ENCODE measurements around the gene CYP4F2. TPM values are rescaled to one million over a fixed set of nuclear protein-coding genes. Genes with fewer than 3 reads are reported as not detected.

Gene CYP4F2
- total and polyA plus RNA-seq, 10 of the 15 experiments (the other 5 are each of a cell fraction or from before 2014, with no cell fraction given): 0.08 to 3.5 (median 0.63) TPM

- no peak for TF ChIP-seq NFXL1 (IDR thresholded peaks at IDR 0.05; ENCODE audit: borderline replicate concordance)
- no peak for TF ChIP-seq YY1 (IDR thresholded peaks at IDR 0.05; ENCODE audit: low read depth, low read length)
- no peak for TF ChIP-seq POLR2AphosphoS2 (IDR thresholded peaks at IDR 0.05; ENCODE audit: low read depth, low read length)
- TF ChIP-seq, protein P1, sequence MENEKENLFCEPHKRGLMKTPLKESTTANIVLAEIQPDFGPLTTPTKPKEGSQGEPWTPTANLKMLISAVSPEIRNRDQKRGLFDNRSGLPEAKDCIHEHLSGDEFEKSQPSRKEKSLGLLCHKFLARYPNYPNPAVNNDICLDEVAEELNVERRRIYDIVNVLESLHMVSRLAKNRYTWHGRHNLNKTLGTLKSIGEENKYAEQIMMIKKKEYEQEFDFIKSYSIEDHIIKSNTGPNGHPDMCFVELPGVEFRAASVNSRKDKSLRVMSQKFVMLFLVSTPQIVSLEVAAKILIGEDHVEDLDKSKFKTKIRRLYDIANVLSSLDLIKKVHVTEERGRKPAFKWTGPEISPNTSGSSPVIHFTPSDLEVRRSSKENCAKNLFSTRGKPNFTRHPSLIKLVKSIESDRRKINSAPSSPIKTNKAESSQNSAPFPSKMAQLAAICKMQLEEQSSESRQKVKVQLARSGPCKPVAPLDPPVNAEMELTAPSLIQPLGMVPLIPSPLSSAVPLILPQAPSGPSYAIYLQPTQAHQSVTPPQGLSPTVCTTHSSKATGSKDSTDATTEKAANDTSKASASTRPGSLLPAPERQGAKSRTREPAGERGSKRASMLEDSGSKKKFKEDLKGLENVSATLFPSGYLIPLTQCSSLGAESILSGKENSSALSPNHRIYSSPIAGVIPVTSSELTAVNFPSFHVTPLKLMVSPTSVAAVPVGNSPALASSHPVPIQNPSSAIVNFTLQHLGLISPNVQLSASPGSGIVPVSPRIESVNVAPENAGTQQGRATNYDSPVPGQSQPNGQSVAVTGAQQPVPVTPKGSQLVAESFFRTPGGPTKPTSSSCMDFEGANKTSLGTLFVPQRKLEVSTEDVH (IDR thresholded peaks at IDR 0.05; ENCODE audit: low read depth, partially characterized antibody): no peak
- TF ChIP-seq PKNOX1 (IDR thresholded peaks at IDR 0.05): no peak
- no peak for TF ChIP-seq PAX5 (IDR thresholded peaks at IDR 0.05; ENCODE audit: borderline replicate concordance, low read depth, low read length)
- no peak for TF ChIP-seq FOS (IDR thresholded peaks at IDR 0.05; ENCODE audit: borderline replicate concordance, extremely low read depth, insufficient read length)
Observed at GRCh38 chr19:15928321-15928720, 30.4 kb upstream of the CYP4F2 start (continued).

DNA sequence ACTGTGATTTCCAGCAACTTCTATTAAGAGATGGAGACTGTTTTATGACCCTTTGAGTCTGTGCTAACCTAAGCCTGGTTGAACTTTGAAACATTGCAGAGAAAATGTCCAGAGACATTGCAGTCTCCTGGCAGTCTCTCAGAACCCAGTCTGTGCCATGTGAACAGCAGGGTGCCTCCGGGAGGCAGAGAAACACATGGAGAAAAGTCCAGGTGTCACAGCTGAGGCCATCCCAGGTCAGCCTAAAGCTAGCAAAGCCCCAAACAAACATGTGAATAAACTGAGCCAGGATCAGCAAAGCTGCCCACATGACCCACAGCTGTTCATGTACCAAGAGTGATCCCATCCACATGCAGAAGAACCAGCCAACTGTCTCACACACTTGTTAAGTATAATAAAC, 28.6 kb upstream of the CYP4F2 start:
- H4K20me1 ChIP-seq (ENCODE audit: control insufficient read depth, insufficient read depth): no peaks in the 10 kb centered on the region
- ATAC-seq: no peak
- FAIRE-seq: no peak
- CTCF ChIA-PET: no interaction called here
- H2AFZ ChIP-seq (ENCODE audit: control insufficient read depth, low read depth, low read length): no peak overlapping the region
- H3K4me3 ChIP-seq: no peak overlapping the region
- SMC1A ChIA-PET (ENCODE audit: uncharacterized antibody, unreplicated experiment): no interaction called here
- H3K27ac ChIP-seq (ENCODE audit: control insufficient read depth, insufficient read depth): no peak overlapping the region
- no peak overlapping the region for H3K4me2 ChIP-seq (ENCODE audit: control insufficient read depth, insufficient read depth)
- no peaks in the 10 kb centered on the region for H3K36me3 ChIP-seq (ENCODE audit: control insufficient read depth in 2 of 2, insufficient read depth in 2 of 2, low read length in 1 of 2)
- no peaks in the 10 kb centered on the region; a peak in 1 of 4 replicates for H3K27me3 ChIP-seq (replicated peaks in 1 of 2; ENCODE audit: control insufficient read depth in 2 of 2, insufficient read depth in 2 of 2, low read length in 1 of 2)
- DNase-seq (ENCODE audit: low read depth, low spot score): no peak
- POLR2A ChIA-PET: no interaction called here
- no peaks in the 10 kb centered on the region for H3K9me3 ChIP-seq (replicated peaks; ENCODE audit: control insufficient read depth, insufficient read depth, low read length)
- no peaks in the 10 kb centered on the region for H3K79me2 ChIP-seq (ENCODE audit: control insufficient read depth, insufficient read depth, low read length)
- RAD21 ChIA-PET (ENCODE audit: unreplicated experiment): no interaction called here
- intact Hi-C loops (cut with micrococcal nuclease; ENCODE audit: unreplicated experiment) (no loop called here), in situ Hi-C loops (cut with MboI) (no loop called here)
- H3K9ac ChIP-seq (ENCODE audit: control insufficient read depth, insufficient read depth, low read length): no peak overlapping the region
- H3K4me1 ChIP-seq (ENCODE audit: control insufficient read depth, insufficient read depth, low read length): no peaks in the 10 kb centered on the region
- BruUV-seq (replicated peaks): no TSS peak
- WGBS (ENCODE audit: insufficient coverage, insufficient replicate concordance, low lambda C conversion rate, missing lambda C conversion rate): 0% methylated on average over 1 of the region's 1 CpG
- TF ChIP-seq, protein P1 (IDR thresholded peaks at IDR 0.05; ENCODE audit: low read depth, partially characterized antibody): no peak
- TF ChIP-seq BCL11A (IDR thresholded peaks at IDR 0.05; ENCODE audit: low read depth, low read length): no peak
- TF ChIP-seq ZBTB11 (CRISPR knock-in tag; IDR thresholded peaks at IDR 0.05): no peak
- no peak for TF ChIP-seq POLR2A (IDR thresholded peaks at IDR 0.05; ENCODE audit: low read depth, low read length)
- no peak for TF ChIP-seq RUNX3 (IDR thresholded peaks at IDR 0.05; ENCODE audit: low read length)
- no peak for TF ChIP-seq NFYA (IDR thresholded peaks at IDR 0.05; ENCODE audit: borderline replicate concordance, low read depth, low read length)
- TF ChIP-seq SIN3A (IDR thresholded peaks at IDR 0.05; ENCODE audit: low read depth, low read length): no peak
- no peak for TF ChIP-seq CBX5 (IDR thresholded peaks at IDR 0.05; ENCODE audit: low read depth)
- TF ChIP-seq HDAC2 (IDR thresholded peaks at IDR 0.05): no peak

All from GM12878 (cell line).